Activated CD4-positive, alpha-beta memory T cell treated with anti-CD3 and anti-CD28 coated beads for 36 hours (primary cell): ENCODE measurements around the gene LRRC75A. TPM values are rescaled to one million over a fixed set of nuclear protein-coding genes. Genes with fewer than 3 reads are reported as not detected.

Source experiments
- CTCF ChIA-PET: fragments of 350-600 bp; sonication (Branson Sonifier 250); formaldehyde crosslinking; loops from one replicate; lab custom pipeline; 2021; ENCODE audit warnings: antibody characterized with exemption, inconsistent platforms; lab: Charles Lee
- POLR2A ChIA-PET: fragments of 350-600 bp; sonication (Branson Sonifier 250); formaldehyde crosslinking; loops from one replicate; lab custom pipeline; 2021; ENCODE audit warnings: antibody characterized with exemption; lab: Charles Lee
- DNase-seq: peaks from one replicate; pipeline ENCODE4 v3.0.0-alpha.2; 2020
- H3K27ac Mint-ChIP-seq: one replicate; pipeline ENCODE4 v1.8.0; 2021; ENCODE audit warnings: mixed read lengths
- H3K27me3 Mint-ChIP-seq: one replicate; pipeline ENCODE4 v1.8.0; 2021; ENCODE audit warnings: mixed read lengths
- H3K36me3 Mint-ChIP-seq: one replicate; pipeline ENCODE4 v1.8.0; 2021; ENCODE audit warnings: mixed read lengths
- H3K4me1 Mint-ChIP-seq: one replicate; pipeline ENCODE4 v1.8.0; 2021; ENCODE audit warnings: low read depth, mixed read lengths
- H3K4me3 Mint-ChIP-seq: one replicate; pipeline ENCODE4 v1.8.0; 2021; ENCODE audit warnings: mild to moderate bottlenecking, mixed read lengths
- H3K9me3 Mint-ChIP-seq: one replicate; pipeline ENCODE4 v1.8.0; 2021; ENCODE audit warnings: mixed read lengths
- intact Hi-C: fragments of 100-400 bp; cut with micrococcal nuclease; formaldehyde crosslinking; loops from one replicate; pipeline ENCODE4 v1.15.1; 2023
- total RNA-seq, 2 experiments: library from RNA; stranded (reverse); gene quantifications; one replicate each; pipeline ENCODE4 v1.2.3, GENCODE V29; 2021

Gene LRRC75A
- total RNA-seq, 2 experiments from 2014 or later = 1.2 to 1.4 TPM

- Mint-ChIP-seq H3K4me1 (no peaks in the 10 kb centered on the region), H3K4me3 (no peak overlapping the region), H3K9me3 (no peaks in the 10 kb centered on the region), H3K36me3 (peaks cover 4% of the 10 kb centered on the region), H3K27ac (no peak overlapping the region), H3K27me3 (no peaks in the 10 kb centered on the region)
- ChIA-PET POLR2A (no interaction called here), CTCF (interaction anchor here (2.1 kb wide), 1 partner anchor 53 kb away, joined by 5 read pairs; no protein-coding TSS in a partner anchor)
- no peak for DNase-seq
- intact Hi-C loops = no loop called here
Measured at GRCh38 chr17:16467886-16468285, 24.1 kb downstream of the LRRC75A start.

GRCh38 chr17:16467044-16467443, 24.9 kb downstream of the LRRC75A start:
- Mint-ChIP-seq H3K4me3 (no peak overlapping the region), H3K9me3 (no peaks in the 10 kb centered on the region), H3K36me3 (peaks cover 5% of the 10 kb centered on the region), H3K4me1 (no peaks in the 10 kb centered on the region), H3K27me3 (no peaks in the 10 kb centered on the region), H3K27ac (no peak overlapping the region)
- CTCF ChIA-PET = no interaction called here
- DNase-seq = no peak
- POLR2A ChIA-PET = no interaction called here
- intact Hi-C loops = no loop called here

GRCh38 chr17:16466407-16466806, 25.6 kb downstream of the LRRC75A start:
- ChIA-PET POLR2A (no interaction called here), CTCF (no interaction called here)
- peaks cover 4% of the 10 kb centered on the region for H3K36me3 Mint-ChIP-seq
- H3K4me3 Mint-ChIP-seq = no peak overlapping the region
- H3K27ac Mint-ChIP-seq = no peak overlapping the region
- intact Hi-C loops = no loop called here
- H3K27me3 Mint-ChIP-seq = no peaks in the 10 kb centered on the region
- no peaks in the 10 kb centered on the region for H3K4me1 Mint-ChIP-seq
- DNase-seq = no peak
- no peaks in the 10 kb centered on the region for H3K9me3 Mint-ChIP-seq

GRCh38 chr17:16465861-16466338, 26.1 kb downstream of the LRRC75A start:
- ChIA-PET CTCF (interaction anchor here (1.4 kb wide), 1 partner anchor 12 kb away, joined by 6 read pairs; no protein-coding TSS in a partner anchor), POLR2A (no interaction called here)
- no peaks in the 10 kb centered on the region for H3K27me3 Mint-ChIP-seq
- no peak overlapping the region for H3K27ac Mint-ChIP-seq
- no peak overlapping the region for H3K4me3 Mint-ChIP-seq
- no peak for DNase-seq
- intact Hi-C loops = no loop called here
- H3K9me3 Mint-ChIP-seq = no peaks in the 10 kb centered on the region
- peaks cover 5% of the 10 kb centered on the region for H3K36me3 Mint-ChIP-seq
- no peaks in the 10 kb centered on the region for H3K4me1 Mint-ChIP-seq

GRCh38 chr17:16465052-16465312, 27.0 kb downstream of the LRRC75A start:
- no peaks in the 10 kb centered on the region for H3K9me3 Mint-ChIP-seq
- intact Hi-C loops = no loop called here
- CTCF ChIA-PET = interaction anchor here (1.4 kb wide), 1 partner anchor 12 kb away, joined by 6 read pairs; no protein-coding TSS in a partner anchor
- H3K4me3 Mint-ChIP-seq = no peak overlapping the region
- DNase-seq = no peak
- POLR2A ChIA-PET = no interaction called here
- H3K27me3 Mint-ChIP-seq = no peaks in the 10 kb centered on the region
- peaks cover 5% of the 10 kb centered on the region for H3K36me3 Mint-ChIP-seq
- no peak overlapping the region for H3K27ac Mint-ChIP-seq
- no peaks in the 10 kb centered on the region for H3K4me1 Mint-ChIP-seq

GRCh38 chr17:16464303-16465051, 27.5 kb downstream of the LRRC75A start:
- H3K9me3 Mint-ChIP-seq = no peaks in the 10 kb centered on the region
- peaks cover 5% of the 10 kb centered on the region for H3K36me3 Mint-ChIP-seq
- CTCF ChIA-PET = interaction anchor here (1.4 kb wide), 1 partner anchor 11 kb away, joined by 6 read pairs; no protein-coding TSS in a partner anchor
- no peaks in the 10 kb centered on the region for H3K27me3 Mint-ChIP-seq
- POLR2A ChIA-PET = no interaction called here
- intact Hi-C loops = no loop called here
- no peak for DNase-seq
- H3K4me3 Mint-ChIP-seq = no peak overlapping the region
- no peaks in the 10 kb centered on the region for H3K4me1 Mint-ChIP-seq
- no peak overlapping the region for H3K27ac Mint-ChIP-seq

- Mint-ChIP-seq H3K36me3 (peaks cover 5% of the 10 kb centered on the region), H3K4me1 (no peaks in the 10 kb centered on the region), H3K27ac (no peak overlapping the region), H3K27me3 (no peaks in the 10 kb centered on the region), H3K4me3 (no peak overlapping the region), H3K9me3 (no peaks in the 10 kb centered on the region)
- POLR2A ChIA-PET = no interaction called here
- CTCF ChIA-PET = interaction anchor here (1.0 kb wide), 1 partner anchor 10 kb away, joined by 5 read pairs; no protein-coding TSS in a partner anchor
- intact Hi-C loops = no loop called here
- DNase-seq = no peak
Measured at GRCh38 chr17:16463358-16464302, 28.4 kb downstream of the LRRC75A start.

- no peak overlapping the region for H3K4me3 Mint-ChIP-seq
- H3K4me1 Mint-ChIP-seq = no peaks in the 10 kb centered on the region
- CTCF ChIA-PET = interaction anchor here (0.5 to 1.2 kb wide), 4 partner anchors 10 to 59 kb away, joined by 3 read pairs; no protein-coding TSS in a partner anchor
- POLR2A ChIA-PET = interaction anchor here (0.9 kb wide), 1 partner anchor 24 kb away, joined by 3 read pairs; no protein-coding TSS in a partner anchor
- peaks cover 5% of the 10 kb centered on the region for H3K36me3 Mint-ChIP-seq
- intact Hi-C loops = no loop called here
- H3K27me3 Mint-ChIP-seq = no peaks in the 10 kb centered on the region
- H3K9me3 Mint-ChIP-seq = no peaks in the 10 kb centered on the region
- no peak for DNase-seq
- no peak overlapping the region for H3K27ac Mint-ChIP-seq
Measured at GRCh38 chr17:16462070-16462864, 29.7 kb downstream of the LRRC75A start.

GRCh38 chr17:16461606-16461866, 30.5 kb downstream of the LRRC75A start:
- Mint-ChIP-seq H3K4me1 (no peaks in the 10 kb centered on the region), H3K36me3 (peaks cover 7% of the 10 kb centered on the region), H3K27me3 (no peaks in the 10 kb centered on the region), H3K4me3 (no peak overlapping the region), H3K27ac (no peak overlapping the region), H3K9me3 (no peaks in the 10 kb centered on the region)
- no peak for DNase-seq
- intact Hi-C loops = no loop called here
- POLR2A ChIA-PET = interaction anchor here (0.9 kb wide), 1 partner anchor 23 kb away, joined by 3 read pairs; no protein-coding TSS in a partner anchor
- CTCF ChIA-PET = interaction anchor here (0.5 to 1.2 kb wide), 4 partner anchors 9 to 60 kb away, joined by 3 read pairs; no protein-coding TSS in a partner anchor

- CTCF ChIA-PET = interaction anchor here (0.9 to 1.2 kb wide), 3 partner anchors 8 to 60 kb away, joined by 3 read pairs; no protein-coding TSS in a partner anchor
- intact Hi-C loops = no loop called here
- H3K27ac Mint-ChIP-seq = no peak overlapping the region
Measured at GRCh38 chr17:16460796-16461605, 31.0 kb downstream of the LRRC75A start.

More at GRCh38 chr17:16460796-16461605, 31.0 kb downstream of the LRRC75A start:
- Mint-ChIP-seq H3K36me3 (peaks cover 7% of the 10 kb centered on the region), H3K4me3 (no peak overlapping the region), H3K4me1 (no peaks in the 10 kb centered on the region), H3K27me3 (no peaks in the 10 kb centered on the region), H3K9me3 (no peaks in the 10 kb centered on the region)
- DNase-seq = no peak
- POLR2A ChIA-PET = interaction anchor here (0.9 kb wide), 1 partner anchor 23 kb away, joined by 3 read pairs; no protein-coding TSS in a partner anchor
